K562 (cell line): ENCODE data around the gene ZGLP1. TPM values are rescaled to one million over a fixed set of nuclear protein-coding genes. Genes with fewer than 3 reads are reported as not detected.
A peak's percentile ranks its signal among the peaks of the same experiment; 100 is the strongest.

Source experiments
- PHF21A ChIP-seq: fragments of 450-650 bp; IDR thresholded peaks from 2 replicates; pipeline ENCODE4 v1.6.1; 2017; ENCODE audit warnings: low read depth, borderline replicate concordance
- POLR2AphosphoS2 ChIP-seq: IDR thresholded peaks from 2 replicates; pipeline ENCODE4 v1.6.1; 2012; ENCODE audit warnings: low read length, improper control_type of control experiment
- SETDB1 ChIP-seq: IDR thresholded peaks from one replicate; pipeline ENCODE4 v1.6.1; 2012; ENCODE audit warnings: low read length, control low read depth, inconsistent platforms
- SMARCB1 ChIP-seq: IDR thresholded peaks from 2 replicates; pipeline ENCODE4 v1.6.1; 2011; ENCODE audit warnings: improper control_type of control experiment, low read depth; ENCODE audit not compliant: insufficient read length
- SMARCE1 ChIP-seq: fragments of 450-650 bp; IDR thresholded peaks from 2 replicates; pipeline ENCODE4 v1.7.1; 2016; ENCODE audit warnings: mild to moderate bottlenecking
- ZNF239 ChIP-seq: fragments of 250-450 bp; sonication (Bioruptor Pico); IDR thresholded peaks from 2 replicates; pipeline ENCODE4 v1.4.0; 2020; ENCODE audit warnings: mild to moderate bottlenecking
- ZNF76 ChIP-seq: fragments of 250-450 bp; sonication (Bioruptor Pico); IDR thresholded peaks from 2 replicates; pipeline ENCODE4 v1.4.0; 2020; ENCODE audit warnings: mild to moderate bottlenecking, moderate library complexity, borderline replicate concordance
- polyA plus RNA-seq, 8 experiments: library from polyadenylated mRNA; depleted of rRNA in 4 of 8; stranded (reverse) in 5 of 8; unstranded in 3 of 8; fragments of >200 nt; fragmentation: Nextera tagmentation in 2 of 8; fragmentation: Illumina TruSeq in 1 of 8; extraction: Ambion mirVana in 2 of 8; extraction: Trizol in 1 of 8; gene quantifications; 2 replicates each; pipeline versions ENCODE4 v1.2.1 to v1.2.3, GENCODE V29; 2011 to 2014; ENCODE audit warnings: inconsistent platforms in 1 of 8, missing spikeins in 1 of 8
- total RNA-seq, 7 experiments: library from RNA; depleted of rRNA in 6 of 7; stranded (reverse); fragments of >200 nt in 6 of 7; fragmentation: Illumina TruSeq in 2 of 7; extraction: Trizol in 2 of 7; gene quantifications; 2 replicates each; pipeline versions ENCODE4 v1.2.1 to v1.2.3, GENCODE V29; 2011 to 2021; ENCODE audit warnings: low replicate concordance in 1 of 7
- TF ChIP-seq, protein P1 (sequence below): fragments of 450-650 bp; IDR thresholded peaks from 2 replicates; pipeline ENCODE4 v1.6.1; 2016; ENCODE audit warnings: low read depth
- TF ChIP-seq, protein P2 (sequence below): sonication (generic); formaldehyde crosslinking; IDR thresholded peaks from 2 replicates; pipeline ENCODE4 v1.4.0; 2020; ENCODE audit warnings: mild to moderate bottlenecking, missing genetic modification reagents
- TF ChIP-seq, protein P3 (sequence below): fragments of 250-450 bp; sonication (Bioruptor Pico); IDR thresholded peaks from 2 replicates; pipeline ENCODE4 v1.9.0; 2021; ENCODE audit warnings: mild to moderate bottlenecking, inconsistent platforms
- TF ChIP-seq, protein P4 (sequence below): fragments of 450-650 bp; IDR thresholded peaks from 2 replicates; pipeline ENCODE4 v1.6.1; 2016; ENCODE audit warnings: borderline replicate concordance

The ZGLP1 gene
- total and polyA plus RNA-seq, 9 of the 15 experiments (the other 6 are each of a cell fraction or from before 2014, with no cell fraction given) = 0.24 to 4.5 (median 2.2) TPM

DNA sequence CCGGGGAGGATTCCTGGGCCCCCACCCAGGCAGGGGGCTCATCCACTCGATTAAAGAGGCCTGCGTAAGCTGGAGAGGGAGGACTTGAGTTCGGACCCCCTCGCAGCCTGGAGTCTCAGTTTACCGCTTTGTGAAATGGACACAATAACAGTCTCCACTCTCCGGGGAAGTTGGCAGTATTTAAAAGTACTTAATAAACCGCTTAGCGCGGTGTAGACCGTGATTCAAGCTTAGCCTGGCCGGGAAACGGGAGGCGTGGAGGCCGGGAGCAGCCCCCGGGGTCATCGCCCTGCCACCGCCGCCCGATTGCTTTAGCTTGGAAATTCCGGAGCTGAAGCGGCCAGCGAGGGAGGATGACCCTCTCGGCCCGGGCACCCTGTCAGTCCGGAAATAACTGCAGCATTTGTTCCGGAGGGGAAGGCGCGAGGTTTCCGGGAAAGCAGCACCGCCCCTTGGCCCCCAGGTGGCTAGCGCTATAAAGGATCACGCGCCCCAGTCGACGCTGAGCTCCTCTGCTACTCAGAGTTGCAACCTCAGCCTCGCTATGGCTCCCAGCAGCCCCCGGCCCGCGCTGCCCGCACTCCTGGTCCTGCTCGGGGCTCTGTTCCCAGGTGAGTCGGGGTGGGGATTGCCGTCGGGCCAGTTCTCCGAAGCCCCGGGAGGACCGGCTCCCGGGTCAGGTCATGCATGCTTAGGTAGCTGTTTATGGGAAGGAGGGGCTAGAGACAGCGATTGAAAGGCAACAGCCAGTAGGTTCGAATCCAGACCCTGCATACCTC lies 38.8 kb downstream of the ZGLP1 start, which contains the start of gene ICAM1 (continued):
- TF ChIP-seq, protein P1, sequence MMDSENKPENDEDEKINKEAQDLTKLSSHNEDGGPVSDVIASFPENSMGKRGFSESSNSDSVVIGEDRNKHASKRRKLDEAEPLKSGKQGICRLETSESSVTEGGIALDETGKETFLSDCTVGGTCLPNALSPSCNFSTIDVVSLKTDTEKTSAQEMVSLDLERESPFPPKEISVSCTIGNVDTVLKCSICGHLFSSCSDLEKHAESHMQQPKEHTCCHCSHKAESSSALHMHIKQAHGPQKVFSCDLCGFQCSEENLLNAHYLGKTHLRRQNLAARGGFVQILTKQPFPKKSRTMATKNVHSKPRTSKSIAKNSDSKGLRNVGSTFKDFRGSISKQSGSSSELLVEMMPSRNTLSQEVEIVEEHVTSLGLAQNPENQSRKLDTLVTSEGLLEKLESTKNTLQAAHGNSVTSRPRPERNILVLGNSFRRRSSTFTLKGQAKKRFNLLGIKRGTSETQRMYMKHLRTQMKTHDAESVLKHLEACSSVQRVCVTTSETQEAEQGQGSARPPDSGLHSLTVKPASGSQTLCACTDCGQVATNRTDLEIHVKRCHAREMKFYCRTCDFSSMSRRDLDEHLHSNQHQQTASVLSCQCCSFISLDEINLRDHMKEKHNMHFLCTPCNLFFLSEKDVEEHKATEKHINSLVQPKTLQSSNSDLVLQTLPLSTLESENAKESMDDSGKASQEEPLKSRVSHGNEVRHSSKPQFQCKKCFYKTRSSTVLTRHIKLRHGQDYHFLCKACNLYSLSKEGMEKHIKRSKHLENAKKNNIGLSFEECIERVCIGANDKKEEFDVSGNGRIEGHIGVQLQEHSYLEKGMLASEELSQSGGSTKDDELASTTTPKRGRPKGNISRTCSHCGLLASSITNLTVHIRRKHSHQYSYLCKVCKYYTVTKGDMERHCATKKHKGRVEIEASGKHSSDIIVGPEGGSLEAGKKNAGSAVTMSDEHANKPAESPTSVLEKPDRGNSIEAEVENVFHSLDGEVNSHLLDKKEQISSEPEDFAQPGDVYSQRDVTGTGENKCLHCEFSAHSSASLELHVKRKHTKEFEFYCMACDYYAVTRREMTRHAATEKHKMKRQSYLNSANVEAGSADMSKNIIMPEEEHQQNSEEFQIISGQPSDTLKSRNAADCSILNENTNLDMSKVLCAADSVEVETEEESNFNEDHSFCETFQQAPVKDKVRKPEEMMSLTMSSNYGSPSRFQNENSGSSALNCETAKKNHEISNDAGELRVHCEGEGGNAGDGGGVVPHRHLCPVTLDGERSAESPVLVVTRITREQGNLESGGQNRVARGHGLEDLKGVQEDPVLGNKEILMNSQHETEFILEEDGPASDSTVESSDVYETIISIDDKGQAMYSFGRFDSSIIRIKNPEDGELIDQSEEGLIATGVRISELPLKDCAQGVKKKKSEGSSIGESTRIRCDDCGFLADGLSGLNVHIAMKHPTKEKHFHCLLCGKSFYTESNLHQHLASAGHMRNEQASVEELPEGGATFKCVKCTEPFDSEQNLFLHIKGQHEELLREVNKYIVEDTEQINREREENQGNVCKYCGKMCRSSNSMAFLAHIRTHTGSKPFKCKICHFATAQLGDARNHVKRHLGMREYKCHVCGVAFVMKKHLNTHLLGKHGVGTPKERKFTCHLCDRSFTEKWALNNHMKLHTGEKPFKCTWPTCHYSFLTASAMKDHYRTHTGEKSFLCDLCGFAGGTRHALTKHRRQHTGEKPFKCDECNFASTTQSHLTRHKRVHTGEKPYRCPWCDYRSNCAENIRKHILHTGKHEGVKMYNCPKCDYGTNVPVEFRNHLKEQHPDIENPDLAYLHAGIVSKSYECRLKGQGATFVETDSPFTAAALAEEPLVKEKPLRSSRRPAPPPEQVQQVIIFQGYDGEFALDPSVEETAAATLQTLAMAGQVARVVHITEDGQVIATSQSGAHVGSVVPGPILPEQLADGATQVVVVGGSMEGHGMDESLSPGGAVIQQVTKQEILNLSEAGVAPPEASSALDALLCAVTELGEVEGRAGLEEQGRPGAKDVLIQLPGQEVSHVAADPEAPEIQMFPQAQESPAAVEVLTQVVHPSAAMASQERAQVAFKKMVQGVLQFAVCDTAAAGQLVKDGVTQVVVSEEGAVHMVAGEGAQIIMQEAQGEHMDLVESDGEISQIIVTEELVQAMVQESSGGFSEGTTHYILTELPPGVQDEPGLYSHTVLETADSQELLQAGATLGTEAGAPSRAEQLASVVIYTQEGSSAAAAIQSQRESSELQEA = no peak
- TF ChIP-seq, protein P2, sequence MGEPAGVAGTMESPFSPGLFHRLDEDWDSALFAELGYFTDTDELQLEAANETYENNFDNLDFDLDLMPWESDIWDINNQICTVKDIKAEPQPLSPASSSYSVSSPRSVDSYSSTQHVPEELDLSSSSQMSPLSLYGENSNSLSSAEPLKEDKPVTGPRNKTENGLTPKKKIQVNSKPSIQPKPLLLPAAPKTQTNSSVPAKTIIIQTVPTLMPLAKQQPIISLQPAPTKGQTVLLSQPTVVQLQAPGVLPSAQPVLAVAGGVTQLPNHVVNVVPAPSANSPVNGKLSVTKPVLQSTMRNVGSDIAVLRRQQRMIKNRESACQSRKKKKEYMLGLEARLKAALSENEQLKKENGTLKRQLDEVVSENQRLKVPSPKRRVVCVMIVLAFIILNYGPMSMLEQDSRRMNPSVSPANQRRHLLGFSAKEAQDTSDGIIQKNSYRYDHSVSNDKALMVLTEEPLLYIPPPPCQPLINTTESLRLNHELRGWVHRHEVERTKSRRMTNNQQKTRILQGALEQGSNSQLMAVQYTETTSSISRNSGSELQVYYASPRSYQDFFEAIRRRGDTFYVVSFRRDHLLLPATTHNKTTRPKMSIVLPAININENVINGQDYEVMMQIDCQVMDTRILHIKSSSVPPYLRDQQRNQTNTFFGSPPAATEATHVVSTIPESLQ (CRISPR knock-in tag) = peak; percentile 57; the same call in 1 of the 2 replicates
- TF ChIP-seq, protein P3, sequence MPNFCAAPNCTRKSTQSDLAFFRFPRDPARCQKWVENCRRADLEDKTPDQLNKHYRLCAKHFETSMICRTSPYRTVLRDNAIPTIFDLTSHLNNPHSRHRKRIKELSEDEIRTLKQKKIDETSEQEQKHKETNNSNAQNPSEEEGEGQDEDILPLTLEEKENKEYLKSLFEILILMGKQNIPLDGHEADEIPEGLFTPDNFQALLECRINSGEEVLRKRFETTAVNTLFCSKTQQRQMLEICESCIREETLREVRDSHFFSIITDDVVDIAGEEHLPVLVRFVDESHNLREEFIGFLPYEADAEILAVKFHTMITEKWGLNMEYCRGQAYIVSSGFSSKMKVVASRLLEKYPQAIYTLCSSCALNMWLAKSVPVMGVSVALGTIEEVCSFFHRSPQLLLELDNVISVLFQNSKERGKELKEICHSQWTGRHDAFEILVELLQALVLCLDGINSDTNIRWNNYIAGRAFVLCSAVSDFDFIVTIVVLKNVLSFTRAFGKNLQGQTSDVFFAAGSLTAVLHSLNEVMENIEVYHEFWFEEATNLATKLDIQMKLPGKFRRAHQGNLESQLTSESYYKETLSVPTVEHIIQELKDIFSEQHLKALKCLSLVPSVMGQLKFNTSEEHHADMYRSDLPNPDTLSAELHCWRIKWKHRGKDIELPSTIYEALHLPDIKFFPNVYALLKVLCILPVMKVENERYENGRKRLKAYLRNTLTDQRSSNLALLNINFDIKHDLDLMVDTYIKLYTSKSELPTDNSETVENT = no peak
- TF ChIP-seq PHF21A (peak; percentile 87), ZNF76 (CRISPR knock-in tag) (no peak), ZNF239 (CRISPR knock-in tag) (no peak), SMARCB1 (no peak), SETDB1 (no peak), SMARCE1 (no peak; the same call in 1 of the 2 replicates), POLR2AphosphoS2 (no peak)
- TF ChIP-seq, protein P4, sequence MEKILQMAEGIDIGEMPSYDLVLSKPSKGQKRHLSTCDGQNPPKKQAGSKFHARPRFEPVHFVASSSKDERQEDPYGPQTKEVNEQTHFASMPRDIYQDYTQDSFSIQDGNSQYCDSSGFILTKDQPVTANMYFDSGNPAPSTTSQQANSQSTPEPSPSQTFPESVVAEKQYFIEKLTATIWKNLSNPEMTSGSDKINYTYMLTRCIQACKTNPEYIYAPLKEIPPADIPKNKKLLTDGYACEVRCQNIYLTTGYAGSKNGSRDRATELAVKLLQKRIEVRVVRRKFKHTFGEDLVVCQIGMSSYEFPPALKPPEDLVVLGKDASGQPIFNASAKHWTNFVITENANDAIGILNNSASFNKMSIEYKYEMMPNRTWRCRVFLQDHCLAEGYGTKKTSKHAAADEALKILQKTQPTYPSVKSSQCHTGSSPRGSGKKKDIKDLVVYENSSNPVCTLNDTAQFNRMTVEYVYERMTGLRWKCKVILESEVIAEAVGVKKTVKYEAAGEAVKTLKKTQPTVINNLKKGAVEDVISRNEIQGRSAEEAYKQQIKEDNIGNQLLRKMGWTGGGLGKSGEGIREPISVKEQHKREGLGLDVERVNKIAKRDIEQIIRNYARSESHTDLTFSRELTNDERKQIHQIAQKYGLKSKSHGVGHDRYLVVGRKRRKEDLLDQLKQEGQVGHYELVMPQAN = no peak; the same call in 1 of the 2 replicates
